ENCODE results near the gene CFL1. TPM values are rescaled to one million over a fixed set of nuclear protein-coding genes. Genes with fewer than 3 reads are reported as not detected.
"Not testable (repeated sequence)": the region's sequence is repeated elsewhere in the genome, so short reads cannot be mapped to it uniquely, and the experiment has no call there.

CFL1 gene
- total and polyA plus RNA-seq, 9 donors, result 436 to 789 (median 720) TPM

DNA sequence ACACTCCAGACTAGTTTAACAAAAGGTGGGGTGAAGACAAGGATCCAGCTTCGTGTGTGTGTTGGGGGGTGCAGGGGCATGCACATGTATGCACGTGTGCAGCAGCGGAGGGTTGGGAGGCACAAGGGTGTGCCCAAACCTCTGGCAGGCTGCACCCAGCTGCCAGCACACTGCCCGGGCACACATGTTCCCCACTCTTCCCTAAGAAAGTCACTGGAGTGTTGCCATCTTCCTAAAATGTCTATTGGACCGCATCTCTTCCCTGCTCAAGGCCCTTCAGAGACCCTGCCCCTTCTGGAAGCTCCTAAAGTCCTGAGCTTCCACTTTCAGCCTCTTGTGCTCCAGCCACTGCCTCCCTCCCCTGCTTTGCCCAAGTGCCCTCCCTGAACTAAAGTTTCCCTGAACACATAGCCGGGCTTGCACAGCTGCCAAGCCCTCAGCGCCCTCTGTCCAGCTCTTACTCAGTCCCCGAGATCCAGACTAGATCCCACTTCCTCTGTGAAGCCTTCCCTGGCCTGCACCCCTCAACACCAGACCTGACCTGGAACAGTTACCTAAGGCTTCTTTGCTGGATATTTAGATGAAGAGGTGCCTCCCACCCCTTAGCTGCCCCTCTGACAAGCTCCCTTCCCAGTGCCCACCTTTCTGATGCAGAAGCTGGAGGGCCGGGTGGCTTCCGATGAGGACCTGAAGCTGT, 6.0 kb downstream of the CFL1 start:
- peaks cover 4% of the 10 kb centered on the region for H3K9me3 ChIP-seq (replicated peaks; ENCODE audit: control insufficient read depth, low read depth, low read length)
- DNase-seq, result peak; percentile 8
- H3K36me3 ChIP-seq (ENCODE audit: control insufficient read depth, insufficient read depth, low read length), result peaks cover 58% of the 10 kb centered on the region
- H3K4me1 ChIP-seq (ENCODE audit: control insufficient read depth, insufficient read depth, low read length), result peaks cover 10% of the 10 kb centered on the region
- H3K27me3 ChIP-seq (ENCODE audit: control insufficient read depth, insufficient read depth, low read length), result no peaks in the 10 kb centered on the region
- H3K4me3 ChIP-seq (ENCODE audit: low read length), result no peak overlapping the region
- WGBS (ENCODE audit: insufficient coverage), result 97% methylated on average over 5 of the region's 10 CpGs
- H3K27ac ChIP-seq (ENCODE audit: low read length), result no peak overlapping the region

DNA sequence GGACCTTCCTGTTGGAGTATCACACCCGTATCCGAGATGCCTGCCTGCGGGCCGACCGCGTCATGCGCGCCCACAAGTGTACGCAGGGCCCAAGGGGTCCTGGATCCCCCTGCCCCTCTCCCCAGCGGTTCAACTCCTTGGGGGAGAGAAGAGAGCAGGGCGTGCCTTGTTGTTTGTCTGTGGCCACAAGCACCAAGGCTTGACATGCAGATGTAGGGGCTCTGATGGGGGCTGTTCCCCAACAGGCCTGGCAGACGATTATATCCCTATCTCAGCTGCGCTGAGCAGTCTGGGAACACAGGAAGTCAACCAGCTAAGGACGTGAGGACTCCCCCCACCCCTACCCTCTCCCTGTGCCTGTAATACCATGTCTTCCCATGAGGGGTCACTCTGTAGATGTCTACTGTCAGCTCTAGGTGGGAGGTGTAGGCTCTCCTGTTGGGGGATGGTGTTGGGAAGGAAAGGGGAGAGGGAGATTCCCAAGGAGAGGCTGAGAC, 6.8 kb downstream of the CFL1 start:
- WGBS (ENCODE audit: insufficient coverage), result 100% methylated on average over 1 of the region's 14 CpGs
- Histone ChIP-seq H3K36me3 (ENCODE audit: control insufficient read depth, insufficient read depth, low read length) (peaks cover 50% of the 10 kb centered on the region), H3K27me3 (ENCODE audit: control insufficient read depth, insufficient read depth, low read length) (no peaks in the 10 kb centered on the region), H3K4me3 (ENCODE audit: low read length) (no peak overlapping the region), H3K9me3 (replicated peaks; ENCODE audit: control insufficient read depth, low read depth, low read length) (peaks cover 4% of the 10 kb centered on the region), H3K27ac (ENCODE audit: low read length) (no peak overlapping the region), H3K4me1 (ENCODE audit: control insufficient read depth, insufficient read depth, low read length) (peaks cover 3% of the 10 kb centered on the region)
- peak; percentile 7 for DNase-seq

DNA sequence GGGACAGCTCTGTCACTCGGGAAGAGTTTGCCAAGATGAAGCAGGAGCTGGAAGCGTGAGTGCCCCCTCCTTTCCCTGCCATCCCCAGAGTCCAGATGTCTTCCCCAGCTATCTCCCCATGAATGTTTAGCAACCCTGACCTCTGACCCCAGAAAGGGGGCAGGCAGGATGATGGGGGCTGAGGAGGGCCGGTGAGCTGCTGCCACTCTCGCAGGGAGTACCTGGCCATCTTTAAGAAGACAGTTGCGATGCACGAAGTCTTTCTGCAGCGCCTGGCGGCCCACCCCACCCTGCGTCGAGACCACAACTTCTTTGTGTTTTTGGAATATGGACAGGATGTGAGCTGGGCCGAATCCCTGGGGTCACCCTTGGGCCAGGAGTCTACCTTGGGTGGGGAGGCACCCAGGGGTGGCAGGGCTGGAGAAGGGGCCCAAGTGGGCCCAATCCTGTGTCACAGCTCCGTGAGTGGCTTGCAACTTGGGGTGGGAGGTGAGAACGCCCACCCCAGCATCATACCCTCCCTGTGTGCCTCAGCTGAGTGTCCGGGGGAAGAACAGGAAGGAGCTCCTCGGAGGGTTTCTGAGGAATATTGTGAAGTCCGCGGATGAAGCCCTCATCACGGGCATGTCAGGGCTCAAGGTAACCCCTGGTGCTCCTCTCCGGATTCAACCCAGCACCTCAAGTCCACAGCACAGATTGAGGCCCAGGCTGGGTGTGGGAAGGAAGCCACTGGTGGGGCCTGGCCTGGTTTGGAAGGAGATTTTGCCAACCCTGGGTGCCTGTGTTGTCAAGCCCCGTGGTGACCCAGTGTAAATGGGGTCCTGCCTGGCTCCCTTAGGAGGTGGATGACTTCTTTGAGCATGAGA, 7.5 kb downstream of the CFL1 start:
- Histone ChIP-seq H3K27me3 (ENCODE audit: control insufficient read depth, insufficient read depth, low read length) (no peaks in the 10 kb centered on the region), H3K4me3 (ENCODE audit: low read length) (no peak overlapping the region), H3K36me3 (ENCODE audit: control insufficient read depth, insufficient read depth, low read length) (peaks cover 43% of the 10 kb centered on the region), H3K9me3 (replicated peaks; ENCODE audit: control insufficient read depth, low read depth, low read length) (peaks cover 4% of the 10 kb centered on the region), H3K27ac (ENCODE audit: low read length) (no peak overlapping the region), H3K4me1 (ENCODE audit: control insufficient read depth, insufficient read depth, low read length) (no peaks in the 10 kb centered on the region)
- DNase-seq, result peak; percentile 9
- whole genome bisulfite sequencing (ENCODE audit: insufficient coverage), result 65% methylated on average over 14 of the region's 20 CpGs

DNA sequence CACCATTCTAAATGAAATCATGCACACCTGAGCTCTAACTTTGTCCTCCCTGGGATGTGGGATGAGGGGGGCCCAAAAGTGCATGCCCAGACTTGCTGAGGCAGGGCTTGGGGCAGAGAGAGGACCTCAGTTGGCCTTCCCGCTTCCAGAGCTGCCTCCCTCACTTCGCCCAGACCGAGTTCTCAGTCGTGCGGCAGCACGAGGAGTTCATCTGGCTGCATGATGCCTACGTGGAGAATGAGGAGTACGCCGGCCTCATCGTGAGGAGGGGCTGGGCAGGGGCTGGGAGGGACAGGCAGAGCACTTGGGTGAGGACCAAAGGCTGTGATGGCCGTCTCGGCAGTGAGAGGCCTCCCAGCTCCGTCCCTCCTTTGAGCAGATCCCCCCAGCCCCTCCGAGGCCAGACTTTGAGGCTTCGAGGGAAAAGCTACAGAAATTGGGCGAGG, 8.2 kb downstream of the CFL1 start:
- Histone ChIP-seq H3K9me3 (replicated peaks; ENCODE audit: control insufficient read depth, low read depth, low read length) (peaks cover 4% of the 10 kb centered on the region), H3K27ac (ENCODE audit: low read length) (no peak overlapping the region), H3K27me3 (ENCODE audit: control insufficient read depth, insufficient read depth, low read length) (no peaks in the 10 kb centered on the region), H3K36me3 (ENCODE audit: control insufficient read depth, insufficient read depth, low read length) (peaks cover 37% of the 10 kb centered on the region), H3K4me1 (ENCODE audit: control insufficient read depth, insufficient read depth, low read length) (no peaks in the 10 kb centered on the region), H3K4me3 (ENCODE audit: low read length) (no peak overlapping the region)
- WGBS (ENCODE audit: insufficient coverage), result 47% methylated on average over 13 of the region's 16 CpGs
- DNase-seq, result peak; percentile 6

DNA sequence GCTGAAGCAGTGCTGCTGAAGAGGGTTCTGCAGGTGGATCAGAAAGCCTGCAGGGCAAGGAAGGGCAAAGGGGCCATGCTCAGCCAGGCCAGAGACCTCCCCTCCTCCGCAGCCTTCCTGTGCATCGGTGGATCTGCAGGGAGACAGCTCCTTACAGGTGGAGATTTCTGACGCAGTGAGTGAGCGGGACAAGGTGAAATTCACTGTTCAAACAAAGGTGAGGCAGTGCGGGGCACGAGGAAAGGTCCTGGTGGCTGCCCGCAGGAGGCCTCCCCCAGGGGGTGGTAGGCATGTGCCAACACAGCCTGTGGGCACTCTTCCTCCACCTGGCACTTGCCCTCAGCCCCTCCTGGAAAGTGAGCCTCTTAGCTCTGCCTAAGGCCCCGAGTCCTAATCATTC, 8.6 kb downstream of the CFL1 start:
- H3K4me1 ChIP-seq (ENCODE audit: control insufficient read depth, insufficient read depth, low read length), result no peaks in the 10 kb centered on the region
- no peaks in the 10 kb centered on the region for H3K27me3 ChIP-seq (ENCODE audit: control insufficient read depth, insufficient read depth, low read length)
- peaks cover 32% of the 10 kb centered on the region for H3K36me3 ChIP-seq (ENCODE audit: control insufficient read depth, insufficient read depth, low read length)
- H3K27ac ChIP-seq (ENCODE audit: low read length), result no peak overlapping the region
- no peak for DNase-seq
- H3K9me3 ChIP-seq (replicated peaks; ENCODE audit: control insufficient read depth, low read depth, low read length), result peaks cover 4% of the 10 kb centered on the region
- 77% methylated on average over 7 of the region's 8 CpGs for WGBS (ENCODE audit: insufficient coverage)
- no peak overlapping the region for H3K4me3 ChIP-seq (ENCODE audit: low read length)

DNA sequence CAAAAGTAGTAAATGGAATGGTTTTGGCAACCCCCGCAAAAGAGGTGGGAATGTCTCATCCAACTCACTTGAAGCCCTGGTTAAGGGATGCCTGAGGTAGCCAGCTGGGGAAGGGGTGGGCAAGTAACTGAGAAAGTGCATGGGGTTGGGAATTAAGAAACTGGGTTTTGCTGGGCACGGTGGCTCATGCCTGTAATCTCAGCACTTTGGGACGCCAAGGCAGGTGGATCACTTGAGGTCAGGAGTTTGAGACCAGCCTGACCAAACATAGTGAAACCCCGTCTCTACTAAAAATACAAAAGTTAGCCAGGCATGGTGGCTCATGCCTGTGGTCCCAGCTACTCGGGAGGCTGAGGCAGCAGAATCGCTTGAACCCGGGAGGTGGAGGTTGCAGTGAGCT, 9.3 kb downstream of the CFL1 start:
- H3K36me3 ChIP-seq (ENCODE audit: control insufficient read depth, insufficient read depth, low read length), result peaks cover 26% of the 10 kb centered on the region
- not testable (repeated sequence) for H3K4me3 ChIP-seq (ENCODE audit: low read length); H3K4me1 ChIP-seq (ENCODE audit: control insufficient read depth, insufficient read depth, low read length); DNase-seq; H3K27ac ChIP-seq (ENCODE audit: low read length); H3K27me3 ChIP-seq (ENCODE audit: control insufficient read depth, insufficient read depth, low read length); H3K9me3 ChIP-seq (replicated peaks; ENCODE audit: control insufficient read depth, low read depth, low read length)
- 32% methylated on average over 3 of the region's 7 CpGs for WGBS (ENCODE audit: insufficient coverage)

DNA sequence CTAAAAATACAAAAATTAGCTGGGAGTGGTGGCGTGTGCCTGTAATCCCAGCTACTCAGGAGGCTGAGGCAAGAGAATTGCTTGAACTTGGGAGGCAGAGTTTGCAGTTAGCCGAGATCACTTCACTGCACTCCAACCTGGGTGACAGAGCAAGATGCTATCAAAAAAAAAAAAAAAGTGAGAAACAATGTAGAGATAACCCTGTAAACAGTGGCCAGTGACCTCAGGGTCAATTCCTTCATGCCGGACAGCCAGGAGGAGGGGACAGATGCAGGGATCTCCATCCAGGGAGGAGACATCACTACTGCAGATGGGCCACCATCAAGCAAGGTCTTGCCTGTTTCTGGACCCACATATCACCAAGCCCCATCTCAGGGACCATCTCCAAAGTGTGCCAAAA, 10.2 kb downstream of the CFL1 start:
- no peak for DNase-seq
- 66% methylated on average over 2 of the region's 3 CpGs for WGBS (ENCODE audit: insufficient coverage)
- no peak overlapping the region for H3K27ac ChIP-seq (ENCODE audit: low read length)
- H3K9me3 ChIP-seq (replicated peaks; ENCODE audit: control insufficient read depth, low read depth, low read length), result peaks cover 4% of the 10 kb centered on the region
- peaks cover 16% of the 10 kb centered on the region for H3K36me3 ChIP-seq (ENCODE audit: control insufficient read depth, insufficient read depth, low read length)
- H3K27me3 ChIP-seq (ENCODE audit: control insufficient read depth, insufficient read depth, low read length), result no peaks in the 10 kb centered on the region
- no peaks in the 10 kb centered on the region for H3K4me1 ChIP-seq (ENCODE audit: control insufficient read depth, insufficient read depth, low read length)
- no peak overlapping the region for H3K4me3 ChIP-seq (ENCODE audit: low read length)

DNA sequence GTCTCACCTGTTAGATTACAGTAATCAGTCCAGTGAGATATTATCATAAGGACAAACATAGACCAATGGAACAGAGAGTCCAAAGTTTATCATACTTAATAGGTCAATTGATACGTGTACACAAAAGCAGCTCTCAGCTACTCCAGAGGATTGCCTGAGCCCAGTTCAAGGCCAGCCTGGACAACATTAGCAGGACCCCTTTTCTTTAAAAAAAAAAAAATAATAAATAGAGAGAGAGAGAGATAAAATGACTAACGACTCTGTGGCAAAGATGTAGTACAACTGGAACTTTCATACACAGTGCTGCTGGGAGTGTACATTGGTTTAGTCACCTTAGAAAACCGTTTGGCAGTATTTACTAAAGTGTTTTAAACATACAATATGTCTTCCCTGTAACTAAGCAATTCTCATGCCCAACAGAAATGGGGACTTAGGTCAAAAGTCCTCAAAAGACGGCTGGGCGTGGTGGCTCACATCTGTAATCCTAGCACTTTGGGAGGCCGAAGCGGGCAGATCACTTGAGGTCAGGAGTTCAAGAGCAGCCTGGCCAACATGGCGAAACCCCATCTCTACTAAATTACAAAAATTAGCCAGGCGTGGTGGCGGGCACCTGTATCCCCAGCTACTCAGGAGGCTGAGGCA, 13.6 kb downstream of the CFL1 start:
- Histone ChIP-seq H3K36me3 (ENCODE audit: control insufficient read depth, insufficient read depth, low read length) (no peaks in the 10 kb centered on the region), H3K4me3 (ENCODE audit: low read length) (no peak overlapping the region), H3K27me3 (ENCODE audit: control insufficient read depth, insufficient read depth, low read length) (no peaks in the 10 kb centered on the region), H3K4me1 (ENCODE audit: control insufficient read depth, insufficient read depth, low read length) (no peaks in the 10 kb centered on the region), H3K27ac (ENCODE audit: low read length) (no peak overlapping the region), H3K9me3 (replicated peaks; ENCODE audit: control insufficient read depth, low read depth, low read length) (no peaks in the 10 kb centered on the region)
- no peak for DNase-seq
- 95% methylated on average over 3 of the region's 10 CpGs for WGBS (ENCODE audit: insufficient coverage)

DNA sequence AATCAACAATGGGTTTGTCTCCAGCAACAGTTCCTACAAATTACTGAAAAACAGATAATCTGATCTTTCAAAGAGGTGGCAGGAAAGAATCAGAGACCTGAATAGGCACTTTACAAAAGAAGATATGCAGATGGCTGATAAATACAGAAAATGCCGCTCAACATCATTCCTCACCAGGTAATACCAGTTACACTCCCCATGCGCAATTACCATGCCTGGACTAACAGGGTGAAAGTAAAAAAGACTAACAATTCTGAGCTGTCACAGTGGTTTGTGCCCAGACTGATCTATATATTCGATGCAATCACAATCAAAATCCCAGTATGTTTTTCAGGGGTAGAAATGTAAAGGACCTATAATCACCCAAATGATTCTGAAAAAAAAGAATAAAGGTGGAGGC, 14.2 kb downstream of the CFL1 start:
- Histone ChIP-seq H3K27ac (ENCODE audit: low read length) (no peak overlapping the region), H3K27me3 (ENCODE audit: control insufficient read depth, insufficient read depth, low read length) (no peaks in the 10 kb centered on the region), H3K4me3 (ENCODE audit: low read length) (no peak overlapping the region), H3K9me3 (replicated peaks; ENCODE audit: control insufficient read depth, low read depth, low read length) (no peaks in the 10 kb centered on the region), H3K36me3 (ENCODE audit: control insufficient read depth, insufficient read depth, low read length) (no peaks in the 10 kb centered on the region), H3K4me1 (ENCODE audit: control insufficient read depth, insufficient read depth, low read length) (no peaks in the 10 kb centered on the region)
- WGBS (ENCODE audit: insufficient coverage), result no CpG with 5 or more reads among the region's 3 CpGs
- no peak for DNase-seq

DNA sequence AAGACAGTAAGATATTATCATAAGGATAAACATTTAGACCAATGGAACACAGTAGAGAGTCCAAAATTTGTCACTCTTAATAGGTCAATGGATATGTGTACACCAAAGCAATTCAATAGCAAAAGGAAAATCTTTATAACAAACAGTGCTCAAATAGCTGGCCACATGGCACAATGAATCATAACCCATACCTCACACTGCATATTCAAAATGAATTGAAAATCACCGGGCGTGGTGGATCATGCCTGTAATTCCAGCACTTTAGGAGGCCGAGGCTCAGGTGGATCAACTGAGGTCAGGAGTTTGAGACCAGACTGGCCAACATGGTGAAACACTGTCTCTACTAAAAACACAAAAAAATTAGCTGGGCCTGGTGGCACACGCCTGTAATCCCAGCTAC, 15.8 kb downstream of the CFL1 start:
- H3K4me3 ChIP-seq (ENCODE audit: low read length), result no peak overlapping the region
- H3K36me3 ChIP-seq (ENCODE audit: control insufficient read depth, insufficient read depth, low read length), result no peaks in the 10 kb centered on the region
- DNase-seq, result no peak
- no peaks in the 10 kb centered on the region for H3K4me1 ChIP-seq (ENCODE audit: control insufficient read depth, insufficient read depth, low read length)
- no peak overlapping the region for H3K27ac ChIP-seq (ENCODE audit: low read length)
- no CpG with 5 or more reads among the region's 4 CpGs for WGBS (ENCODE audit: insufficient coverage)
- H3K9me3 ChIP-seq (replicated peaks; ENCODE audit: control insufficient read depth, low read depth, low read length), result no peaks in the 10 kb centered on the region
- H3K27me3 ChIP-seq (ENCODE audit: control insufficient read depth, insufficient read depth, low read length), result no peaks in the 10 kb centered on the region
